GM21423 (cell line): ENCODE measurements around the gene MAPK11.

Experiments
- ATAC-seq: cut with Tn5 transposase; IDR thresholded peaks from one replicate; pipeline ENCODE4 v1.9.1; 2021; ENCODE audit warnings: mild to moderate bottlenecking, moderate library complexity; ENCODE audit not compliant: unreplicated experiment

MAPK11 gene

GRCh38 chr22:50227579-50228215 is 42.5 kb downstream of the MAPK11 start:
- no peak for ATAC-seq

GRCh38 chr22:50226875-50227165 is 43.4 kb downstream of the MAPK11 start:
- no peak for ATAC-seq

GRCh38 chr22:50226063-50226874 is 43.9 kb downstream of the MAPK11 start:
- ATAC-seq = no peak

- ATAC-seq = no peak
Measured at GRCh38 chr22:50225200-50225969, 44.8 kb downstream of the MAPK11 start.

- ATAC-seq = no peak
Measured at GRCh38 chr22:50224071-50224470, 46.1 kb downstream of the MAPK11 start.

GRCh38 chr22:50222508-50222907 is 47.7 kb downstream of the MAPK11 start:
- ATAC-seq = no peak

GRCh38 chr22:50221410-50222300 is 48.5 kb downstream of the MAPK11 start:
- ATAC-seq = no peak

GRCh38 chr22:50220603-50221409 is 49.4 kb downstream of the MAPK11 start:
- no peak for ATAC-seq

- ATAC-seq = no peak
Measured at GRCh38 chr22:50219800-50220602, 50.2 kb downstream of the MAPK11 start.

- no peak for ATAC-seq
Measured at GRCh38 chr22:50218996-50219727, 51.0 kb downstream of the MAPK11 start.

GRCh38 chr22:50218153-50218995 is 51.8 kb downstream of the MAPK11 start:
- ATAC-seq = no peak

GRCh38 chr22:50217543-50218152 is 52.5 kb downstream of the MAPK11 start:
- ATAC-seq = no peak

- ATAC-seq = no peak
Measured at GRCh38 chr22:50216684-50217520, 53.3 kb downstream of the MAPK11 start.

GRCh38 chr22:50216055-50216683 is 54.0 kb downstream of the MAPK11 start:
- ATAC-seq = no peak

- no peak for ATAC-seq
Measured at GRCh38 chr22:50215297-50216054, 54.7 kb downstream of the MAPK11 start.
